ENCODE measurements around the gene TRMU. TPM values are rescaled to one million over a fixed set of nuclear protein-coding genes. Genes with fewer than 3 reads are reported as not detected.
"Not testable (repeated sequence)": the region's sequence is repeated elsewhere in the genome, so short reads cannot be mapped to it uniquely, and the experiment has no call there.

Gene TRMU
- polyA plus RNA-seq, 1 donor (not counting 4 experiments of a cell fraction or from before 2014, with no cell fraction given) = 33.6 TPM

GRCh38 chr22:46401370-46401769 lies 65.9 kb downstream of the TRMU start:
- Histone ChIP-seq H3K36me3 (ENCODE audit: control insufficient read depth in 2 of 2, extremely low read depth in 1 of 2, insufficient read depth in 2 of 2, low read length in 2 of 2) (peaks cover 14 to 22% of the 10 kb centered on the region in 2 experiments), H3K27me3 (ENCODE audit: control insufficient read depth, extremely low read depth, insufficient read depth, low read length) (no peaks in the 10 kb centered on the region), H3K9ac (ENCODE audit: control insufficient read depth, extremely low read depth, insufficient read depth, low read length) (no peak overlapping the region), H3K27ac (ENCODE audit: control insufficient read depth, insufficient read depth, low read length) (no peak overlapping the region), H3K9me3 (ENCODE audit: control insufficient read depth, low read depth, low read length) (no peaks in the 10 kb centered on the region), H3K4me1 (ENCODE audit: control insufficient read depth, extremely low read depth, insufficient read depth, low read length) (no peaks in the 10 kb centered on the region), H3K79me2 (ENCODE audit: control insufficient read depth, insufficient read depth, low read length) (no peaks in the 10 kb centered on the region), H3K4me3 (ENCODE audit: control insufficient read depth in 2 of 3, extremely low read depth in 1 of 3, insufficient read depth in 2 of 3, low read depth in 1 of 3, low read length in 3 of 3) (no peak overlapping the region), H2AFZ (ENCODE audit: control insufficient read depth, low read length) (no peak overlapping the region), H3K4me2 (ENCODE audit: control insufficient read depth, extremely low read depth, insufficient read depth, low read depth, low read length) (no peak overlapping the region), H4K20me1 (ENCODE audit: control insufficient read depth, extremely low read depth, insufficient read depth, low read length) (no peaks in the 10 kb centered on the region), H3K9me1 (ENCODE audit: control insufficient read depth, extremely low read depth, insufficient read depth, low read length) (no peaks in the 10 kb centered on the region)
- DNase-seq (ENCODE audit: low read depth, low spot score) (no peak), FAIRE-seq (no peak)
- TF ChIP-seq CTCF (optimal IDR thresholded peaks at IDR 0.05 in 1 of 3, IDR thresholded peaks at IDR 0.05 in 1 of 3, conservative IDR thresholded peaks at IDR 0.05 in 1 of 3; ENCODE audit: extremely low read depth in 1 of 3, insufficient read depth in 2 of 3, low read length in 3 of 3) = no peak
- TF ChIP-seq EZH2 (IDR thresholded peaks at IDR 0.05; ENCODE audit: low read length) = no peak
- dilution Hi-C loops (cut with MboI; ENCODE audit: extremely low pct_ligation_motif_present, low sequenced_read_pairs) = no loop called here

- Histone ChIP-seq H3K4me2 (ENCODE audit: control insufficient read depth, extremely low read depth, insufficient read depth, low read depth, low read length) (no peak overlapping the region), H3K27me3 (ENCODE audit: control insufficient read depth, extremely low read depth, insufficient read depth, low read length) (no peaks in the 10 kb centered on the region), H3K4me3 (ENCODE audit: control insufficient read depth in 2 of 3, extremely low read depth in 1 of 3, insufficient read depth in 2 of 3, low read depth in 1 of 3, low read length in 3 of 3) (no peak overlapping the region), H2AFZ (ENCODE audit: control insufficient read depth, low read length) (no peak overlapping the region), H3K27ac (ENCODE audit: control insufficient read depth, insufficient read depth, low read length) (no peak overlapping the region), H3K36me3 (ENCODE audit: control insufficient read depth in 2 of 2, extremely low read depth in 1 of 2, insufficient read depth in 2 of 2, low read length in 2 of 2) (peaks cover 9 to 18% of the 10 kb centered on the region in 2 experiments), H3K4me1 (ENCODE audit: control insufficient read depth, extremely low read depth, insufficient read depth, low read length) (no peaks in the 10 kb centered on the region), H3K9me3 (ENCODE audit: control insufficient read depth, low read depth, low read length) (no peaks in the 10 kb centered on the region), H3K9me1 (ENCODE audit: control insufficient read depth, extremely low read depth, insufficient read depth, low read length) (no peaks in the 10 kb centered on the region), H3K9ac (ENCODE audit: control insufficient read depth, extremely low read depth, insufficient read depth, low read length) (no peak overlapping the region), H3K79me2 (ENCODE audit: control insufficient read depth, insufficient read depth, low read length) (no peaks in the 10 kb centered on the region), H4K20me1 (ENCODE audit: control insufficient read depth, extremely low read depth, insufficient read depth, low read length) (peaks cover under 1% of the 10 kb centered on the region)
- DNase-seq (ENCODE audit: low read depth, low spot score) (no peak), FAIRE-seq (peak; percentile 39)
- TF ChIP-seq CTCF (optimal IDR thresholded peaks at IDR 0.05 in 1 of 3, IDR thresholded peaks at IDR 0.05 in 1 of 3, conservative IDR thresholded peaks at IDR 0.05 in 1 of 3; ENCODE audit: extremely low read depth in 1 of 3, insufficient read depth in 2 of 3, low read length in 3 of 3) = no peak
- TF ChIP-seq EZH2 (IDR thresholded peaks at IDR 0.05; ENCODE audit: low read length) = no peak
- dilution Hi-C loops (cut with MboI; ENCODE audit: extremely low pct_ligation_motif_present, low sequenced_read_pairs) = no loop called here
These were observed 67.0 kb downstream of the TRMU start for GRCh38 chr22:46402505-46402904.

- H3K4me3 ChIP-seq (ENCODE audit: control insufficient read depth in 2 of 3, extremely low read depth in 1 of 3, insufficient read depth in 2 of 3, low read depth in 1 of 3, low read length in 3 of 3); DNase-seq (ENCODE audit: low read depth, low spot score); H3K9me1 ChIP-seq (ENCODE audit: control insufficient read depth, extremely low read depth, insufficient read depth, low read length); H3K9me3 ChIP-seq (ENCODE audit: control insufficient read depth, low read depth, low read length); H3K27ac ChIP-seq (ENCODE audit: control insufficient read depth, insufficient read depth, low read length); FAIRE-seq; H3K4me1 ChIP-seq (ENCODE audit: control insufficient read depth, extremely low read depth, insufficient read depth, low read length); H3K79me2 ChIP-seq (ENCODE audit: control insufficient read depth, insufficient read depth, low read length); H3K9ac ChIP-seq (ENCODE audit: control insufficient read depth, extremely low read depth, insufficient read depth, low read length); H3K4me2 ChIP-seq (ENCODE audit: control insufficient read depth, extremely low read depth, insufficient read depth, low read depth, low read length); dilution Hi-C loops (cut with MboI; ENCODE audit: extremely low pct_ligation_motif_present, low sequenced_read_pairs); H2AFZ ChIP-seq (ENCODE audit: control insufficient read depth, low read length); H4K20me1 ChIP-seq (ENCODE audit: control insufficient read depth, extremely low read depth, insufficient read depth, low read length); H3K27me3 ChIP-seq (ENCODE audit: control insufficient read depth, extremely low read depth, insufficient read depth, low read length): not testable (repeated sequence)
- peaks cover 11 to 13% of the 10 kb centered on the region in 2 experiments for H3K36me3 ChIP-seq (ENCODE audit: control insufficient read depth in 2 of 2, extremely low read depth in 1 of 2, insufficient read depth in 2 of 2, low read length in 2 of 2)
These were observed 68.4 kb downstream of the TRMU start for GRCh38 chr22:46403880-46404279.

Measured in keratinocyte (primary cell).